Measurements from ENCODE around the gene BCKDHB. TPM values are rescaled to one million over a fixed set of nuclear protein-coding genes. Genes with fewer than 3 reads are reported as not detected.

Gene BCKDHB
- total RNA-seq, 1 donor from 2014 or later = 21.5 TPM

GRCh38 chr6:80126657-80127345, 20.3 kb downstream of the BCKDHB start:
- Histone ChIP-seq H3K36me3 (ENCODE audit: control insufficient read depth, insufficient read depth, low read length) (no peaks in the 10 kb centered on the region), H3K27me3 (ENCODE audit: control insufficient read depth, insufficient read depth, low read length) (no peaks in the 10 kb centered on the region), H3K4me3 (ENCODE audit: low read depth, low read length) (no peak overlapping the region)
- peak; percentile 63 for DNase-seq (ENCODE audit: low read depth)
- TF ChIP-seq, protein P1, sequence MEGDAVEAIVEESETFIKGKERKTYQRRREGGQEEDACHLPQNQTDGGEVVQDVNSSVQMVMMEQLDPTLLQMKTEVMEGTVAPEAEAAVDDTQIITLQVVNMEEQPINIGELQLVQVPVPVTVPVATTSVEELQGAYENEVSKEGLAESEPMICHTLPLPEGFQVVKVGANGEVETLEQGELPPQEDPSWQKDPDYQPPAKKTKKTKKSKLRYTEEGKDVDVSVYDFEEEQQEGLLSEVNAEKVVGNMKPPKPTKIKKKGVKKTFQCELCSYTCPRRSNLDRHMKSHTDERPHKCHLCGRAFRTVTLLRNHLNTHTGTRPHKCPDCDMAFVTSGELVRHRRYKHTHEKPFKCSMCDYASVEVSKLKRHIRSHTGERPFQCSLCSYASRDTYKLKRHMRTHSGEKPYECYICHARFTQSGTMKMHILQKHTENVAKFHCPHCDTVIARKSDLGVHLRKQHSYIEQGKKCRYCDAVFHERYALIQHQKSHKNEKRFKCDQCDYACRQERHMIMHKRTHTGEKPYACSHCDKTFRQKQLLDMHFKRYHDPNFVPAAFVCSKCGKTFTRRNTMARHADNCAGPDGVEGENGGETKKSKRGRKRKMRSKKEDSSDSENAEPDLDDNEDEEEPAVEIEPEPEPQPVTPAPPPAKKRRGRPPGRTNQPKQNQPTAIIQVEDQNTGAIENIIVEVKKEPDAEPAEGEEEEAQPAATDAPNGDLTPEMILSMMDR (IDR thresholded peaks at IDR 0.05; ENCODE audit: insufficient read depth, low read length, poor library complexity, severe bottlenecking) = no peak

DNA sequence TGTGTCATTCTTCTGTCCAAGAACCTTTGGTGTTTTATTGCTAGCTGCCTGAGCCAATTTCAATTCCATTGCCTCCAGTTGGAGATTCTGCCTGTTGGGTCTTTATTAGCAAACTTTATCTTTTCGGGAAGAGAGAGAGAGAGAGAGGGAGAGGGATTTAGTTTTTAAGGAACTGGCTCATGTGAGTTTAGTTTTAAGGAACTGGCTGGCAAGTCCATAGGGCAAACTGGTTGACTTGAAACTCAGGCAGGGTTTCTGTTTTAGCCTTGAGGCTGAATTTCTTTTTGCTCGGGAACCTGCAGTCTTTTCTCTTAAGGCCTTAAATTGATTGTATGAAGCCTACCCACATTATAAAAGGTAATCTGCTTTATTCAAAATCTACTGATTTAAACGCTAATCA, 23.0 kb downstream of the BCKDHB start:
- TF ChIP-seq, protein P1 (IDR thresholded peaks at IDR 0.05; ENCODE audit: insufficient read depth, low read length, poor library complexity, severe bottlenecking) = no peak
- Histone ChIP-seq H3K36me3 (ENCODE audit: control insufficient read depth, insufficient read depth, low read length) (no peaks in the 10 kb centered on the region), H3K4me3 (ENCODE audit: low read depth, low read length) (no peak overlapping the region), H3K27me3 (ENCODE audit: control insufficient read depth, insufficient read depth, low read length) (no peaks in the 10 kb centered on the region)
- no peak for DNase-seq (ENCODE audit: low read depth)

GRCh38 chr6:80133020-80133419, 26.5 kb downstream of the BCKDHB start:
- DNase-seq (ENCODE audit: low read depth) = peak; percentile 12
- no peaks in the 10 kb centered on the region for H3K36me3 ChIP-seq (ENCODE audit: control insufficient read depth, insufficient read depth, low read length)
- TF ChIP-seq, protein P1 (IDR thresholded peaks at IDR 0.05; ENCODE audit: insufficient read depth, low read length, poor library complexity, severe bottlenecking) = peak; percentile 42

GRCh38 chr6:80134065-80134464, 27.6 kb downstream of the BCKDHB start:
- Histone ChIP-seq H3K36me3 (ENCODE audit: control insufficient read depth, insufficient read depth, low read length) (no peaks in the 10 kb centered on the region), H3K27me3 (ENCODE audit: control insufficient read depth, insufficient read depth, low read length) (no peaks in the 10 kb centered on the region), H3K4me3 (ENCODE audit: low read depth, low read length) (no peak overlapping the region)
- no peak for DNase-seq (ENCODE audit: low read depth)
- TF ChIP-seq, protein P1 (IDR thresholded peaks at IDR 0.05; ENCODE audit: insufficient read depth, low read length, poor library complexity, severe bottlenecking) = no peak

More at GRCh38 chr6:80133020-80133419, 26.5 kb downstream of the BCKDHB start:
- H3K27me3 ChIP-seq (ENCODE audit: control insufficient read depth, insufficient read depth, low read length) = no peaks in the 10 kb centered on the region
- no peak overlapping the region for H3K4me3 ChIP-seq (ENCODE audit: low read depth, low read length)

DNA sequence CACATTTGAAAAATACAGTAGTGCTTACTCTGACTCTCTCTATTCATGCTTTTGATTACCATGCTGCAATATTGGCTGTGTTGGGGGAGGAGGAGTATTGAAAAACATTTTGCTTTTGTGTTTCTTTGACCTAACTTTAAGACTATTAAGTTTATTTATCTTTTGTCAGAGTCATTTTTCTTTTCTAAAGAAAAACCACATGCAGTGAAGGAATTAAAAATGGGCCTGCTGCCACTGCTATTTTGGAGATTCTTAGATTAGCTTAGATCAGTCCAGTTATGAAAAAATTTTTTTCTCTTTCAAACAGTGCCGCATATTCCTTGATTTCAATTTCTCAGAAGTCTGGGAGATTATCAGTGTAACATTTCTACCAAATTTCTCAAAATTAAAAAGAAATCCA, 36.1 kb downstream of the BCKDHB start:
- no peaks in the 10 kb centered on the region for H3K36me3 ChIP-seq (ENCODE audit: control insufficient read depth, insufficient read depth, low read length)
- no peak overlapping the region for H3K4me3 ChIP-seq (ENCODE audit: low read depth, low read length)
- H3K27me3 ChIP-seq (ENCODE audit: control insufficient read depth, insufficient read depth, low read length) = no peaks in the 10 kb centered on the region
- no peak for DNase-seq (ENCODE audit: low read depth)
- TF ChIP-seq, protein P1 (IDR thresholded peaks at IDR 0.05; ENCODE audit: insufficient read depth, low read length, poor library complexity, severe bottlenecking) = no peak

DNA sequence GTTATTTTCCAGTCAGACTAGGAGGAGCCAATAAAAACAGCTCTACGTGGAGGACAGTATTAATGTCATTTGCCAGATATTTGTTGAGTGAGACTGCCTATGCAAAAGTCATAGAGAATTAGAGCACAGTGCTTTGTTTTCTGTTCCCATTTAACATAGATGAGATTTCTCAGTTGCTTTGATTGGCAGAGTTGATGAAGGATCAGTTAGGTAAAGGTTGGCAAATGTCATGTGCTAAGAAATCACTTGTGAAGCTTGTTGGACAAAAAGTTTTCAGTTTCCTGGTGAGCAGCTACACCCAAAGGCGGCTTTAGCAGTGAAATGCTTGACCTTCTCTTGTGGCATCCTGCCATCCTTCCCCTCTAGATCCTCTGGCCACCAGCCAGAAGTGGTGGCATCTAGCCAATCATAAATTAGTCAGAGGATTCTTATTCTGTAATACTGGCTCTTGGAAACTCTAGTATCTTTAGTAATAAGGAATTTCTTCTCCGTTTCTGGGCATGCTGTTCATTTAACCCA, 37.0 kb downstream of the BCKDHB start:
- H3K36me3 ChIP-seq (ENCODE audit: control insufficient read depth, insufficient read depth, low read length) = no peaks in the 10 kb centered on the region
- no peaks in the 10 kb centered on the region for H3K27me3 ChIP-seq (ENCODE audit: control insufficient read depth, insufficient read depth, low read length)
- H3K4me3 ChIP-seq (ENCODE audit: low read depth, low read length) = no peak overlapping the region
- TF ChIP-seq, protein P1 (IDR thresholded peaks at IDR 0.05; ENCODE audit: insufficient read depth, low read length, poor library complexity, severe bottlenecking) = no peak
- DNase-seq (ENCODE audit: low read depth) = peak; percentile 57

All from kidney epithelial cell (primary cell).